ENCODE data around the gene SPINK2.

DNA sequence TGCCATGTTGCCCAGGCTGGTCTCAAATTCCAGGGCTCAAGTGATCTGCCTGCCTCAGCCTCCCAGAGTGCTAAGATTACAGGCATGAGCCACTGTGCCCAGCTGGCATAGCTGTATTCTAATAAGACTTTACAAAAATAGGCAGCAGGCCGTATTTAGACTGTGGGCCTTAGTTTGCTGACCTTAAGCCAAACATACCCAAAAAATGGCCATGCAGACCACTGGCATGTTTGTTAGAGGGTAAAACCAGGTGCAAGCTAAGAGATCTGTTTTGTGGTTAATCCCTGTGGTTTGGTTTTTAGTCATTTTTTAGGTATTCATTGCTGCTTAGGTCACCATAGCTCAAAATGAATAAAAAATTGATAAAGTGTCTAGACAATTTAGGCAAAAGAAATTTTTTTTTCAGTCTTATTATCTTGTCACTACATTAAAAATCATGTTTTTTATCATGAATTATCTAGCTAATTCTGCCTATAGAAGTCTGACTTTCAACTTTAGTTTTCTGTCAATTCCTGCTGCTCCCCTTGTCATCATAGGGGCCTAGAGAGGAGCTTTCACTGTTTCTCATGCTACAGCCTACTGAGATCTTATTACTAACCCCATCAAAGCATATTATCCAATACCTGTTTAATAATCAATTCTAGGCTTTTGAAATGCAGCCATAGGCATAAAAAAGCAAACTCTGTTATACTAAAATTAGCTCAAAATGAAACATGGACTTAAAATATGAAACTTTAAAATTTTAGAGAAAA is 7.5 kb upstream of the SPINK2 start:
- TF ChIP-seq CTCF (optimal IDR thresholded peaks at IDR 0.05 in 1 of 3, IDR thresholded peaks at IDR 0.05 in 1 of 3, conservative IDR thresholded peaks at IDR 0.05 in 1 of 3; ENCODE audit: extremely low read depth in 1 of 3, insufficient read depth in 2 of 3, low read length in 3 of 3): no peak
- TF ChIP-seq EZH2 (IDR thresholded peaks at IDR 0.05; ENCODE audit: low read length): no peak
